ENCODE data around the gene NCKAP5. TPM values are rescaled to one million over a fixed set of nuclear protein-coding genes. Genes with fewer than 3 reads are reported as not detected.

The NCKAP5 gene
- total and polyA plus RNA-seq, 2 experiments from 2014 or later: 2.2 to 5.5 TPM

DNA sequence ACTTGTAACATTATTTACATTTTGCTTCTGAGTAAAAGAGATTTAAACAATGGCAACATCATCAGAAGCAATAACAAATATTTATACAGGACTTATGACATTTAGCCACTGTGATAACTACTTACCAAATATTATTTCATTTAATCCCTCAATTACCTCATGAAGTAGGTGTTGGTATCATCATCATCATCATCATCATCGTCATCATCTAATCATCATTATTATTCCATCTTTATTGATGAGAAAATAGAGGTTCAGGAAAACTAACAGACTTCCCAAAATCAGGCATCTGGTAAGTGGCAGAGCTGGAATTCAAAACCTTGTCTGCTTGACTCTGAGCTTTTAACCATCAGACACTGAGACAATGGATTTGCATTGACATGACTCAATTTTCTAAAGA lies 204.4 kb downstream of the NCKAP5 start:
- no peaks in the 10 kb centered on the region for H3K9me3 ChIP-seq (ENCODE audit: low read depth)
- no peaks in the 10 kb centered on the region for H3K36me3 ChIP-seq (replicated peaks; ENCODE audit: insufficient read depth, low read depth)
- H3K79me2 ChIP-seq: no peaks in the 10 kb centered on the region
- H2AFZ ChIP-seq: no peak overlapping the region
- H3K4me2 ChIP-seq: no peak overlapping the region
- H3K27me3 ChIP-seq: no peaks in the 10 kb centered on the region
- no peaks in the 10 kb centered on the region for H4K20me1 ChIP-seq (ENCODE audit: insufficient read depth, poor library complexity, severe bottlenecking)
- no peak overlapping the region for H3K4me3 ChIP-seq
- WGBS (ENCODE audit: low lambda C conversion rate, missing lambda C conversion rate): 84% methylated on average over 1 of the region's 1 CpG
- no peak for TF ChIP-seq EZH2 (IDR thresholded peaks at IDR 0.05; ENCODE audit: borderline replicate concordance)
- TF ChIP-seq EZH2phosphoT487 (IDR thresholded peaks at IDR 0.05; ENCODE audit: low read depth, severe bottlenecking, unreplicated experiment): no peak
- H3K9me2 ChIP-seq (replicated peaks; ENCODE audit: insufficient read depth): no peaks in the 10 kb centered on the region
- no peak for DNase-seq (ENCODE audit: low spot score)
- no peak overlapping the region for H3K27ac ChIP-seq
- H3K4me1 ChIP-seq (ENCODE audit: insufficient read depth): no peaks in the 10 kb centered on the region

DNA sequence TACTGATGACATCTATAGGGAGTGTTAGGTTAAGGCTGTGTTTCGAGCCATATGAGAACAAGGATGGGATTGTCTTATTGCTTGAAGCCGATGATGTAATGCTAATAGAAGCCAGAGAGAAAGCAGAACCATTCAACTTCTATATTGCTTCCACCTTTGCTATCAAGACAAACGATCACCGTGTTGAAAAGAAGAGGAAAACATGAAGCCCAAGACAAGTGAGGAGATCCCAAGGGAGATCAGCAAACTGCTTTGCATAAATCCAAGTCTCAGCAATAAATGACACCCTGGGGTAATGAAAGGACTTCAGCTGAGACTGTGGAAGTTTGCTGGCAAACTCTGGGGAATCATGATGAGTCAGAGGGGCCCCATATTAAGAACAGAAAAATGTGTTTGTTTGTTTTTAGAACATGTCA lies 206.2 kb downstream of the NCKAP5 start:
- H3K4me3 ChIP-seq: no peak overlapping the region
- no peaks in the 10 kb centered on the region for H3K4me1 ChIP-seq (ENCODE audit: insufficient read depth)
- H2AFZ ChIP-seq: no peak overlapping the region
- H3K36me3 ChIP-seq (replicated peaks; ENCODE audit: insufficient read depth, low read depth): no peaks in the 10 kb centered on the region
- no peak overlapping the region for H3K4me2 ChIP-seq
- H3K9me3 ChIP-seq (ENCODE audit: low read depth): no peaks in the 10 kb centered on the region
- H3K27me3 ChIP-seq: no peaks in the 10 kb centered on the region
- H4K20me1 ChIP-seq (ENCODE audit: insufficient read depth, poor library complexity, severe bottlenecking): no peaks in the 10 kb centered on the region
- peak; percentile 11 for DNase-seq (ENCODE audit: low spot score)
- TF ChIP-seq, protein P1, sequence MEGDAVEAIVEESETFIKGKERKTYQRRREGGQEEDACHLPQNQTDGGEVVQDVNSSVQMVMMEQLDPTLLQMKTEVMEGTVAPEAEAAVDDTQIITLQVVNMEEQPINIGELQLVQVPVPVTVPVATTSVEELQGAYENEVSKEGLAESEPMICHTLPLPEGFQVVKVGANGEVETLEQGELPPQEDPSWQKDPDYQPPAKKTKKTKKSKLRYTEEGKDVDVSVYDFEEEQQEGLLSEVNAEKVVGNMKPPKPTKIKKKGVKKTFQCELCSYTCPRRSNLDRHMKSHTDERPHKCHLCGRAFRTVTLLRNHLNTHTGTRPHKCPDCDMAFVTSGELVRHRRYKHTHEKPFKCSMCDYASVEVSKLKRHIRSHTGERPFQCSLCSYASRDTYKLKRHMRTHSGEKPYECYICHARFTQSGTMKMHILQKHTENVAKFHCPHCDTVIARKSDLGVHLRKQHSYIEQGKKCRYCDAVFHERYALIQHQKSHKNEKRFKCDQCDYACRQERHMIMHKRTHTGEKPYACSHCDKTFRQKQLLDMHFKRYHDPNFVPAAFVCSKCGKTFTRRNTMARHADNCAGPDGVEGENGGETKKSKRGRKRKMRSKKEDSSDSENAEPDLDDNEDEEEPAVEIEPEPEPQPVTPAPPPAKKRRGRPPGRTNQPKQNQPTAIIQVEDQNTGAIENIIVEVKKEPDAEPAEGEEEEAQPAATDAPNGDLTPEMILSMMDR (IDR thresholded peaks at IDR 0.05; ENCODE audit: poor library complexity): no peak
- TF ChIP-seq EZH2 (IDR thresholded peaks at IDR 0.05; ENCODE audit: borderline replicate concordance) (no peak), EZH2phosphoT487 (IDR thresholded peaks at IDR 0.05; ENCODE audit: low read depth, severe bottlenecking, unreplicated experiment) (no peak)
- H3K27ac ChIP-seq: no peak overlapping the region
- 38% methylated on average over 4 of the region's 4 CpGs for WGBS (ENCODE audit: low lambda C conversion rate, missing lambda C conversion rate)
- H3K9me2 ChIP-seq (replicated peaks; ENCODE audit: insufficient read depth): no peaks in the 10 kb centered on the region
- H3K79me2 ChIP-seq: no peaks in the 10 kb centered on the region

DNA sequence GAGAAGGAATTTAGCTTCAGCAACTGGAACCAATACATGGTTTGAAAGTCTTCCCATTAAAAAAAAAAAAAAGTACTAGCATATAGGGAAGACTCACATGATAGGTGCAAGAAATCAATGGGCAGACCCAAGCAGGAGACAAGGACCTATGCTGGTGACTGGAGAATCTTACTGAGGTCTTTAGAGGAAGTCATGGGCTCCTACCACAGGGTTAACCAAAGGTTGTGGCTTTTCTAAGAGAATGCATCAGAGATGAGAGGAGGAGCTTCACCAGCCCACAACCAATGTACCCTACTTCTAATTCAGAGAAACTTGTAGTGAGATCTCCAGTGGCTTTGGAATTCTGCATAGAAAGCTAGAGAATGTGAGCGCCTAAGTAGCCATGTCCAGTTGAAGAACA lies 207.4 kb downstream of the NCKAP5 start:
- no peak for TF ChIP-seq EZH2phosphoT487 (IDR thresholded peaks at IDR 0.05; ENCODE audit: low read depth, severe bottlenecking, unreplicated experiment)
- TF ChIP-seq, protein P1 (IDR thresholded peaks at IDR 0.05; ENCODE audit: poor library complexity): no peak
- TF ChIP-seq EZH2 (IDR thresholded peaks at IDR 0.05; ENCODE audit: borderline replicate concordance): no peak
- WGBS (ENCODE audit: low lambda C conversion rate, missing lambda C conversion rate): 100% methylated on average over 1 of the region's 1 CpG
- no peaks in the 10 kb centered on the region for H3K4me1 ChIP-seq (ENCODE audit: insufficient read depth)
- H3K36me3 ChIP-seq (replicated peaks; ENCODE audit: insufficient read depth, low read depth): no peaks in the 10 kb centered on the region
- H3K27me3 ChIP-seq: no peaks in the 10 kb centered on the region
- H3K4me3 ChIP-seq: no peak overlapping the region
- no peak for DNase-seq (ENCODE audit: low spot score)
- no peak overlapping the region for H2AFZ ChIP-seq
- no peak overlapping the region for H3K4me2 ChIP-seq
- no peaks in the 10 kb centered on the region for H4K20me1 ChIP-seq (ENCODE audit: insufficient read depth, poor library complexity, severe bottlenecking)
- H3K27ac ChIP-seq: no peak overlapping the region
- H3K9me3 ChIP-seq (ENCODE audit: low read depth): no peaks in the 10 kb centered on the region
- no peaks in the 10 kb centered on the region for H3K9me2 ChIP-seq (replicated peaks; ENCODE audit: insufficient read depth)
- H3K79me2 ChIP-seq: no peaks in the 10 kb centered on the region

DNA sequence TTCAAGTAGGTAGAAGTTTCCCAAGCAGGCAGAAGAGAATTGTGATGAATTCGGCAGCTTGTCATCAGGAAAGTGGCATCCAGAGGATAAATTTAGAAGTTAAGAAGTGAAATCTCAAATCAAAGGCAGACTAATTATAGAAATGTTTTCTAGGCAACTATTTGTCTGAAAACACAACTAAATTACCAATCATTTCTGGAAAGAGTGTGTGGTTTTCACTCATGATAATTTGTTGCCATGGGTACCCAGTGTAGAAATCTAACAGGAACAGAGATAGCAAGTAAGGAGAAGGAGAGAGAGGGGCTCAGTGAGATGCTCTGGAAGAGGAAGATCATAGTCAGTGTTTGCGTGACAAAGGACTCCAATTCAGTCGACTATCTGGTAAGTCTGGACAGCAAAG lies 208.1 kb downstream of the NCKAP5 start:
- H3K4me1 ChIP-seq (ENCODE audit: insufficient read depth): no peaks in the 10 kb centered on the region
- H4K20me1 ChIP-seq (ENCODE audit: insufficient read depth, poor library complexity, severe bottlenecking): no peaks in the 10 kb centered on the region
- H3K36me3 ChIP-seq (replicated peaks; ENCODE audit: insufficient read depth, low read depth): no peaks in the 10 kb centered on the region
- no peak for DNase-seq (ENCODE audit: low spot score)
- no peaks in the 10 kb centered on the region for H3K79me2 ChIP-seq
- H3K27ac ChIP-seq: no peak overlapping the region
- H3K27me3 ChIP-seq: no peaks in the 10 kb centered on the region
- H3K9me3 ChIP-seq (ENCODE audit: low read depth): no peaks in the 10 kb centered on the region
- H3K4me2 ChIP-seq: no peak overlapping the region
- WGBS (ENCODE audit: low lambda C conversion rate, missing lambda C conversion rate): 81% methylated on average over 3 of the region's 3 CpGs
- H2AFZ ChIP-seq: no peak overlapping the region
- H3K4me3 ChIP-seq: no peak overlapping the region
- TF ChIP-seq EZH2 (IDR thresholded peaks at IDR 0.05; ENCODE audit: borderline replicate concordance) (no peak), EZH2phosphoT487 (IDR thresholded peaks at IDR 0.05; ENCODE audit: low read depth, severe bottlenecking, unreplicated experiment) (no peak)
- TF ChIP-seq, protein P1 (IDR thresholded peaks at IDR 0.05; ENCODE audit: poor library complexity): no peak
- no peaks in the 10 kb centered on the region for H3K9me2 ChIP-seq (replicated peaks; ENCODE audit: insufficient read depth)
